GM12878 (cell line): Measurements from ENCODE around the gene BLACAT1. TPM values are rescaled to one million over a fixed set of nuclear protein-coding genes. Genes with fewer than 3 reads are reported as not detected.

Source experiments
- ATAC-seq: fragments of 200-7000 bp; cut with Tn5 transposase; 3 replicates; pipeline ENCODE4 v1.9.1; 2020; ENCODE audit warnings: mild to moderate bottlenecking, moderate library complexity
- BruUV-seq: library from RNA; stranded (reverse); fragments of 400-500 nt; replicated peaks from 2 replicates; lab custom pipeline; 2021; lab: Mats Ljungman, UMichigan
- CTCF ChIA-PET: fragments of 300-600 bp; sonication (Branson Sonifier 250); formaldehyde crosslinking; extraction: SDS; loops from one replicate; lab custom pipeline; 2021; ENCODE audit warnings: inconsistent platforms; lab: Yijun Ruan, JAX
- POLR2A ChIA-PET: fragments of 350-600 bp; formaldehyde crosslinking; extraction: SDS; loops from one replicate; lab custom pipeline; 2021; ENCODE audit warnings: inconsistent platforms; lab: Charles Lee
- RAD21 ChIA-PET: fragments of 300-600 bp; sonication (Branson Sonifier 250); formaldehyde crosslinking; loops from one replicate; lab custom pipeline; 2023; ENCODE audit warnings: antibody characterized with exemption; ENCODE audit not compliant: unreplicated experiment; lab: Charles Lee
- SMC1A ChIA-PET: fragments of 300-600 bp; sonication (Branson Sonifier 250); formaldehyde crosslinking; loops from one replicate; lab custom pipeline; 2023; ENCODE audit not compliant: unreplicated experiment, uncharacterized antibody; lab: Charles Lee
- DNase-seq: peaks from one replicate; pipeline ENCODE4 v3.0.0-alpha.2; 2011; ENCODE audit warnings: low read depth, low spot score
- FAIRE-seq: peaks from 3 replicates; lab custom pipeline; 2011; peaks lifted over from hg19 to GRCh38; lab: Jason Lieb, UNC
- H2AFZ ChIP-seq: 2 replicates; pipeline ENCODE4 v1.6.0; 2011; ENCODE audit warnings: low read depth, low read length, control low read depth; ENCODE audit not compliant: control insufficient read depth
- H3K27ac ChIP-seq: 2 replicates; pipeline ENCODE4 v1.5.1; 2011; ENCODE audit warnings: control low read depth; ENCODE audit not compliant: control insufficient read depth, insufficient read depth
- H3K27me3 ChIP-seq, 2 experiments: replicated peaks in 1 of 2; 2 replicates each; pipeline versions ENCODE4 v1.6.0 to v1.6.1; 2011; ENCODE audit warnings: low read length in 1 of 2; ENCODE audit not compliant: control insufficient read depth in 2 of 2, insufficient read depth in 2 of 2
- H3K36me3 ChIP-seq, 2 experiments: 2 replicates each; pipeline ENCODE4 v1.5.1; 2011; ENCODE audit warnings: low read length in 1 of 2; ENCODE audit not compliant: control insufficient read depth in 2 of 2, insufficient read depth in 2 of 2
- H3K4me1 ChIP-seq: 2 replicates; pipeline ENCODE4 v1.6.1; 2011; ENCODE audit warnings: mild to moderate bottlenecking, low read length, moderate library complexity, mixed read lengths; ENCODE audit not compliant: control insufficient read depth, insufficient read depth
- H3K4me2 ChIP-seq: 2 replicates; pipeline ENCODE4 v1.6.0; 2011; ENCODE audit warnings: control low read depth; ENCODE audit not compliant: control insufficient read depth, insufficient read depth
- H3K4me3 ChIP-seq: fragments of 200-600 bp; sonication (generic); 2 replicates; pipeline ENCODE4 v1.5.1; 2016
- H3K79me2 ChIP-seq: 2 replicates; pipeline ENCODE4 v1.6.0; 2011; ENCODE audit warnings: low read length; ENCODE audit not compliant: control insufficient read depth, insufficient read depth
- H3K9ac ChIP-seq: 2 replicates; pipeline ENCODE4 v1.8.0; 2011; ENCODE audit warnings: low read length, control low read depth, mixed read lengths; ENCODE audit not compliant: control insufficient read depth, insufficient read depth
- H3K9me3 ChIP-seq: replicated peaks from 3 replicates; pipeline ENCODE4 v1.5.1; 2011; ENCODE audit warnings: mild to moderate bottlenecking, low read length; ENCODE audit not compliant: control insufficient read depth, insufficient read depth
- H4K20me1 ChIP-seq: 2 replicates; pipeline ENCODE4 v1.6.0; 2011; ENCODE audit not compliant: control insufficient read depth, insufficient read depth
- REST ChIP-seq: IDR thresholded peaks from 2 replicates; pipeline ENCODE4 v1.6.1; 2012; ENCODE audit warnings: mild to moderate bottlenecking, low read depth, low read length
- USF1 ChIP-seq: IDR thresholded peaks from 2 replicates; pipeline ENCODE4 v1.6.1; 2011; ENCODE audit warnings: borderline replicate concordance, low read depth, mild to moderate bottlenecking, moderate library complexity, mixed read lengths, low read length; ENCODE audit not compliant: insufficient read depth; ENCODE audit errors: extremely low read length
- WGBS: methylation state at CpG from one replicate; pipeline ENCODE4 v1.1.6; 2016; ENCODE audit warnings: low lambda C conversion rate; ENCODE audit not compliant: insufficient replicate concordance, insufficient coverage; ENCODE audit errors: missing lambda C conversion rate; 5-methylcytosine and 5-hydroxymethylcytosine counted together
- in situ Hi-C: fragments of 300-500 bp; cut with MboI; formaldehyde crosslinking; loops from 9 replicates; pipeline ENCODE4 v1.14.3; 2018; ENCODE audit warnings: mixed read lengths
- intact Hi-C: fragments of 100-400 bp; cut with micrococcal nuclease; formaldehyde crosslinking; loops from one replicate; pipeline ENCODE4 v1.14.2; 2022; ENCODE audit not compliant: unreplicated experiment
- polyA plus RNA-seq, 11 experiments: library from polyadenylated mRNA; depleted of rRNA in 4 of 11; unstranded in 6 of 11; stranded (reverse) in 5 of 11; fragments of >200 nt; fragmentation: Nextera tagmentation in 4 of 11; fragmentation: Illumina TruSeq in 1 of 11; extraction: Ambion mirVana in 4 of 11; extraction: Trizol in 1 of 11; gene quantifications; 1 replicate in 1 of 11; 2 replicates in 10 of 11; pipeline versions ENCODE4 v1.2.1 to v1.2.3, GENCODE V29; 2011 to 2016; ENCODE audit warnings: inconsistent platforms in 2 of 11, missing spikeins in 2 of 11, low read depth in 1 of 11
- total RNA-seq, 4 experiments: library from RNA; depleted of rRNA in 3 of 4; stranded (reverse); fragments of >200 nt in 3 of 4; fragmentation: Illumina TruSeq in 1 of 4; extraction: Trizol in 1 of 4; gene quantifications; 2 replicates each; pipeline versions ENCODE4 v1.2.1 to v1.2.3, GENCODE V29; 2013 to 2021

BLACAT1 gene
- total and polyA plus RNA-seq, 10 of the 15 experiments (the other 5 are each of a cell fraction or from before 2014, with no cell fraction given) = 0.04 to 1.6 (median 0.15) TPM; not detected in 1

GRCh38 chr1:205458777-205459566 lies 3.1 kb upstream of the BLACAT1 start:
- Histone ChIP-seq H3K4me1 (no peaks in the 10 kb centered on the region), H3K27me3 (peaks cover 17 to 22% of the 10 kb centered on the region in 2 experiments), H3K9me3 (no peaks in the 10 kb centered on the region), H3K36me3 (no peaks in the 10 kb centered on the region), H3K9ac (no peak overlapping the region), H3K4me2 (no peak overlapping the region), H4K20me1 (no peaks in the 10 kb centered on the region; the same call in 1 of the 2 replicates), H2AFZ (no peak overlapping the region), H3K79me2 (no peaks in the 10 kb centered on the region), H3K27ac (no peak overlapping the region), H3K4me3 (no peak overlapping the region)
- ChIA-PET POLR2A (no interaction called here), RAD21 (interaction anchor here (1.1 to 2.1 kb wide), 3 partner anchors 27 to 28 kb away, joined by 3 to 9 read pairs (median 6); no protein-coding TSS in a partner anchor), SMC1A (no interaction called here), CTCF (interaction anchor here (0.8 to 1.2 kb wide), 2 partner anchors 26 to 29 kb away, joined by 3 read pairs; no protein-coding TSS in a partner anchor)
- intact Hi-C loops = no loop called here
- FAIRE-seq = no peak
- 43% methylated on average over 6 of the region's 6 CpGs for WGBS
- peak; percentile 73 for ATAC-seq
- peak; percentile 93 for TF ChIP-seq REST
- TF ChIP-seq USF1 = no peak
- no peak for DNase-seq
- no TSS peak for BruUV-seq
- in situ Hi-C loops = no loop called here
